H1 (cell line): Measurements from ENCODE around the gene CACNA2D1. TPM values are rescaled to one million over a fixed set of nuclear protein-coding genes. Genes with fewer than 3 reads are reported as not detected.

Experiments
- BACH1 ChIP-seq: IDR thresholded peaks from 2 replicates; pipeline ENCODE4 v1.6.1; 2012; ENCODE audit warnings: low read length, improper control_type of control experiment
- SP2 ChIP-seq: IDR thresholded peaks from 2 replicates; pipeline ENCODE4 v1.6.1; 2012; ENCODE audit warnings: mild to moderate bottlenecking, low read length, inconsistent platforms
- polyA plus RNA-seq, 7 experiments: library from polyadenylated mRNA; depleted of rRNA in 3 of 7; stranded (reverse) in 5 of 7; unstranded in 2 of 7; fragments of >200 nt in 5 of 7; fragments of 200-250 nt in 2 of 7; gene quantifications; 1 replicate in 5 of 7; 2 replicates in 1 of 7; 4 replicates in 1 of 7; pipeline versions ENCODE4 v1.2.1 to v1.2.3, GENCODE V29; 2011 to 2013; ENCODE audit warnings: missing spikeins in 2 of 7, mixed read lengths in 2 of 7
- total RNA-seq: library from RNA; stranded (reverse); fragmentation: NEBNext Ultra II Directional; extraction: Animal tissue kit (Norgen Biotek cat#: 25700); gene quantifications from 2 replicates; pipeline ENCODE4 v1.2.1, GENCODE V29; 2021

CACNA2D1 gene
- total and polyA plus RNA-seq, 2 of the 8 experiments (the other 6 are each of a cell fraction or from before 2014, with no cell fraction given), result 4.3 to 27.3 TPM

DNA sequence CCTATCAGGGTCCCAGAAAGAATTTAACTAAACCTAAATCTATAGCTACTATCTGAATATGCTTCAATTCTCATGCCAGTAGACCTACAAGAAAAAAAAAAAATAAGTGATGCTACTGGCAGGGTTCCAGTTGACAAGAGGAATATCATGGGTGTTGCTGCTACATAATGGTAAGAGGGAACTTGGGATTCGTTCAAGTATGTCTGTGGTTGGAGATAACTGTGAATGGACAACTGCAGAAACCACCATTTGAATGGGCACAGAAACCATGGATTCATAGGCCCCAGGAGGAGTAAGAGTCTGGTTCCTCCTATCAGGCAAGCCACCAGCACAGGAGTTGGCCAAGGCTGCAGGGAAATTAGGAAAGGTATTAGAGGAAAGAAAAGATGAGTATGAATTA, 386.1 kb downstream of the CACNA2D1 start (continued):
- TF ChIP-seq BACH1 (no peak), SP2 (no peak)
